Measurements from ENCODE around the gene TECRL.

GRCh38 chr4:64360664-64361398 is 48.4 kb downstream of the TECRL start:
- TF ChIP-seq, protein P1, sequence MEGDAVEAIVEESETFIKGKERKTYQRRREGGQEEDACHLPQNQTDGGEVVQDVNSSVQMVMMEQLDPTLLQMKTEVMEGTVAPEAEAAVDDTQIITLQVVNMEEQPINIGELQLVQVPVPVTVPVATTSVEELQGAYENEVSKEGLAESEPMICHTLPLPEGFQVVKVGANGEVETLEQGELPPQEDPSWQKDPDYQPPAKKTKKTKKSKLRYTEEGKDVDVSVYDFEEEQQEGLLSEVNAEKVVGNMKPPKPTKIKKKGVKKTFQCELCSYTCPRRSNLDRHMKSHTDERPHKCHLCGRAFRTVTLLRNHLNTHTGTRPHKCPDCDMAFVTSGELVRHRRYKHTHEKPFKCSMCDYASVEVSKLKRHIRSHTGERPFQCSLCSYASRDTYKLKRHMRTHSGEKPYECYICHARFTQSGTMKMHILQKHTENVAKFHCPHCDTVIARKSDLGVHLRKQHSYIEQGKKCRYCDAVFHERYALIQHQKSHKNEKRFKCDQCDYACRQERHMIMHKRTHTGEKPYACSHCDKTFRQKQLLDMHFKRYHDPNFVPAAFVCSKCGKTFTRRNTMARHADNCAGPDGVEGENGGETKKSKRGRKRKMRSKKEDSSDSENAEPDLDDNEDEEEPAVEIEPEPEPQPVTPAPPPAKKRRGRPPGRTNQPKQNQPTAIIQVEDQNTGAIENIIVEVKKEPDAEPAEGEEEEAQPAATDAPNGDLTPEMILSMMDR (conservative IDR thresholded peaks at IDR 0.05; ENCODE audit: low read depth in 2 of 2), result 0 out of 4 replicates have a peak, but pooled peaks of 1 of the 2 experiments have one; percentile 9
- TF ChIP-seq POLR2AphosphoS5 (IDR thresholded peaks at IDR 0.05; ENCODE audit: low read depth) (no peak), JUNB (IDR thresholded peaks at IDR 0.05; ENCODE audit: unreplicated experiment) (no peak), EZH2 (IDR thresholded peaks at IDR 0.05; ENCODE audit: low read depth, unreplicated experiment) (no peak), EZH2phosphoT487 (IDR thresholded peaks at IDR 0.05; ENCODE audit: unreplicated experiment) (no peak), CREB1 (CRISPR knock-in tag; IDR thresholded peaks at IDR 0.05; ENCODE audit: low read depth) (no peak), STAT1 (IDR thresholded peaks at IDR 0.05; ENCODE audit: unreplicated experiment) (no peak)
- TF ChIP-seq, protein P2, sequence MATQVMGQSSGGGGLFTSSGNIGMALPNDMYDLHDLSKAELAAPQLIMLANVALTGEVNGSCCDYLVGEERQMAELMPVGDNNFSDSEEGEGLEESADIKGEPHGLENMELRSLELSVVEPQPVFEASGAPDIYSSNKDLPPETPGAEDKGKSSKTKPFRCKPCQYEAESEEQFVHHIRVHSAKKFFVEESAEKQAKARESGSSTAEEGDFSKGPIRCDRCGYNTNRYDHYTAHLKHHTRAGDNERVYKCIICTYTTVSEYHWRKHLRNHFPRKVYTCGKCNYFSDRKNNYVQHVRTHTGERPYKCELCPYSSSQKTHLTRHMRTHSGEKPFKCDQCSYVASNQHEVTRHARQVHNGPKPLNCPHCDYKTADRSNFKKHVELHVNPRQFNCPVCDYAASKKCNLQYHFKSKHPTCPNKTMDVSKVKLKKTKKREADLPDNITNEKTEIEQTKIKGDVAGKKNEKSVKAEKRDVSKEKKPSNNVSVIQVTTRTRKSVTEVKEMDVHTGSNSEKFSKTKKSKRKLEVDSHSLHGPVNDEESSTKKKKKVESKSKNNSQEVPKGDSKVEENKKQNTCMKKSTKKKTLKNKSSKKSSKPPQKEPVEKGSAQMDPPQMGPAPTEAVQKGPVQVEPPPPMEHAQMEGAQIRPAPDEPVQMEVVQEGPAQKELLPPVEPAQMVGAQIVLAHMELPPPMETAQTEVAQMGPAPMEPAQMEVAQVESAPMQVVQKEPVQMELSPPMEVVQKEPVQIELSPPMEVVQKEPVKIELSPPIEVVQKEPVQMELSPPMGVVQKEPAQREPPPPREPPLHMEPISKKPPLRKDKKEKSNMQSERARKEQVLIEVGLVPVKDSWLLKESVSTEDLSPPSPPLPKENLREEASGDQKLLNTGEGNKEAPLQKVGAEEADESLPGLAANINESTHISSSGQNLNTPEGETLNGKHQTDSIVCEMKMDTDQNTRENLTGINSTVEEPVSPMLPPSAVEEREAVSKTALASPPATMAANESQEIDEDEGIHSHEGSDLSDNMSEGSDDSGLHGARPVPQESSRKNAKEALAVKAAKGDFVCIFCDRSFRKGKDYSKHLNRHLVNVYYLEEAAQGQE (IDR thresholded peaks at IDR 0.05; ENCODE audit: unreplicated experiment), result no peak
- TF ChIP-seq, protein P3, sequence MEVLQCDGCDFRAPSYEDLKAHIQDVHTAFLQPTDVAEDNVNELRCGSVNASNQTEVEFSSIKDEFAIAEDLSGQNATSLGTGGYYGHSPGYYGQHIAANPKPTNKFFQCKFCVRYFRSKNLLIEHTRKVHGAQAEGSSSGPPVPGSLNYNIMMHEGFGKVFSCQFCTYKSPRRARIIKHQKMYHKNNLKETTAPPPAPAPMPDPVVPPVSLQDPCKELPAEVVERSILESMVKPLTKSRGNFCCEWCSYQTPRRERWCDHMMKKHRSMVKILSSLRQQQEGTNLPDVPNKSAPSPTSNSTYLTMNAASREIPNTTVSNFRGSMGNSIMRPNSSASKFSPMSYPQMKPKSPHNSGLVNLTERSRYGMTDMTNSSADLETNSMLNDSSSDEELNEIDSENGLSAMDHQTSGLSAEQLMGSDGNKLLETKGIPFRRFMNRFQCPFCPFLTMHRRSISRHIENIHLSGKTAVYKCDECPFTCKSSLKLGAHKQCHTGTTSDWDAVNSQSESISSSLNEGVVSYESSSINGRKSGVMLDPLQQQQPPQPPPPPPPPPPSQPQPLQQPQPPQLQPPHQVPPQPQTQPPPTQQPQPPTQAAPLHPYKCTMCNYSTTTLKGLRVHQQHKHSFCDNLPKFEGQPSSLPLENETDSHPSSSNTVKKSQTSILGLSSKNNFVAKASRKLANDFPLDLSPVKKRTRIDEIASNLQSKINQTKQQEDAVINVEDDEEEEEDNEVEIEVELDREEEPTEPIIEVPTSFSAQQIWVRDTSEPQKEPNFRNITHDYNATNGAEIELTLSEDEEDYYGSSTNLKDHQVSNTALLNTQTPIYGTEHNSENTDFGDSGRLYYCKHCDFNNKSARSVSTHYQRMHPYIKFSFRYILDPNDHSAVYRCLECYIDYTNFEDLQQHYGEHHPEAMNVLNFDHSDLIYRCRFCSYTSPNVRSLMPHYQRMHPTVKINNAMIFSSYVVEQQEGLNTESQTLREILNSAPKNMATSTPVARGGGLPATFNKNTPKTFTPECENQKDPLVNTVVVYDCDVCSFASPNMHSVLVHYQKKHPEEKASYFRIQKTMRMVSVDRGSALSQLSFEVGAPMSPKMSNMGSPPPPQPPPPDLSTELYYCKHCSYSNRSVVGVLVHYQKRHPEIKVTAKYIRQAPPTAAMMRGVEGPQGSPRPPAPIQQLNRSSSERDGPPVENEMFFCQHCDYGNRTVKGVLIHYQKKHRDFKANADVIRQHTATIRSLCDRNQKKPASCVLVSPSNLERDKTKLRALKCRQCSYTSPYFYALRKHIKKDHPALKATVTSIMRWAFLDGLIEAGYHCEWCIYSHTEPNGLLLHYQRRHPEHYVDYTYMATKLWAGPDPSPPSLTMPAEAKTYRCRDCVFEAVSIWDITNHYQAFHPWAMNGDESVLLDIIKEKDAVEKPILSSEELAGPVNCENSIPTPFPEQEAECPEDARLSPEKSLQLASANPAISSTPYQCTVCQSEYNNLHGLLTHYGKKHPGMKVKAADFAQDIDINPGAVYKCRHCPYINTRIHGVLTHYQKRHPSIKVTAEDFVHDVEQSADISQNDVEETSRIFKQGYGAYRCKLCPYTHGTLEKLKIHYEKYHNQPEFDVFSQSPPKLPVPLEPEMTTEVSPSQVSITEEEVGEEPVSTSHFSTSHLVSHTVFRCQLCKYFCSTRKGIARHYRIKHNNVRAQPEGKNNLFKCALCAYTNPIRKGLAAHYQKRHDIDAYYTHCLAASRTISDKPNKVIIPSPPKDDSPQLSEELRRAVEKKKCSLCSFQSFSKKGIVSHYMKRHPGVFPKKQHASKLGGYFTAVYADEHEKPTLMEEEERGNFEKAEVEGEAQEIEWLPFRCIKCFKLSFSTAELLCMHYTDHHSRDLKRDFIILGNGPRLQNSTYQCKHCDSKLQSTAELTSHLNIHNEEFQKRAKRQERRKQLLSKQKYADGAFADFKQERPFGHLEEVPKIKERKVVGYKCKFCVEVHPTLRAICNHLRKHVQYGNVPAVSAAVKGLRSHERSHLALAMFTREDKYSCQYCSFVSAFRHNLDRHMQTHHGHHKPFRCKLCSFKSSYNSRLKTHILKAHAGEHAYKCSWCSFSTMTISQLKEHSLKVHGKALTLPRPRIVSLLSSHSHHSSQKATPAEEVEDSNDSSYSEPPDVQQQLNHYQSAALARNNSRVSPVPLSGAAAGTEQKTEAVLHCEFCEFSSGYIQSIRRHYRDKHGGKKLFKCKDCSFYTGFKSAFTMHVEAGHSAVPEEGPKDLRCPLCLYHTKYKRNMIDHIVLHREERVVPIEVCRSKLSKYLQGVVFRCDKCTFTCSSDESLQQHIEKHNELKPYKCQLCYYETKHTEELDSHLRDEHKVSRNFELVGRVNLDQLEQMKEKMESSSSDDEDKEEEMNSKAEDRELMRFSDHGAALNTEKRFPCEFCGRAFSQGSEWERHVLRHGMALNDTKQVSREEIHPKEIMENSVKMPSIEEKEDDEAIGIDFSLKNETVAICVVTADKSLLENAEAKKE (CRISPR knock-in tag; IDR thresholded peaks at IDR 0.05), result no peak

Data from GM23338 (cell line).